ENCODE data around the gene PIP4K2C.
"Not testable (repeated sequence)": the region's sequence is repeated elsewhere in the genome, so short reads cannot be mapped to it uniquely, and the experiment has no call there.

Gene PIP4K2C

DNA sequence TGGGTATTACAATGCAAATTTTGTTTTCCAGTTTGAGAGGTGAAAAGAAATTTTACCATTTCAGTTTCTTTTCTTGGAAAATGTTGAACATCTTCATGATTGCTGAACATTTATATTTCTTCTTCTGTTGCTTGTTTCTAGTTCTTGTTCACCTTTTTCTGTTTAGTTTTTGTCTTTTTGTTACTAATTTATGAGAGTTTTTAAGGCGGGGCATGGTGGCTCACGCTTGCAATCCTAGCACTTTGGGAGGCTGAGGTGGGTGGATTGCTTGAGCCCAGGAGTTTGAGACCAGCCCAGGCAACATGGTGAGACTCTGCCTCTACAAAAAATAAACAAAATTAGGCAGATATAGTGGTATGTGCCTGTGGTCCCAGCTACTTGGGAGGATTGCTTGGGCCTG, 30.5 kb upstream of the PIP4K2C start:
- Histone ChIP-seq H3K36me3 (ENCODE audit: control insufficient read depth, insufficient read depth, low read length) (peaks cover 22% of the 10 kb centered on the region), H3K27me3 (ENCODE audit: control insufficient read depth, insufficient read depth, low read length) (no peaks in the 10 kb centered on the region), H3K9me3 (ENCODE audit: control insufficient read depth, insufficient read depth, low read length) (no peaks in the 10 kb centered on the region), H3K4me1 (ENCODE audit: control insufficient read depth, insufficient read depth, low read length) (no peaks in the 10 kb centered on the region), H3K27ac (ENCODE audit: low read depth, low read length) (no peak overlapping the region), H3K4me3 (ENCODE audit: low read depth, low read length) (no peak overlapping the region), H3K9ac (ENCODE audit: low read depth, low read length) (no peak overlapping the region)

- H3K9me3 ChIP-seq (ENCODE audit: control insufficient read depth, insufficient read depth, low read length); H3K27me3 ChIP-seq (ENCODE audit: control insufficient read depth, insufficient read depth, low read length); H3K4me3 ChIP-seq (ENCODE audit: low read depth, low read length); H3K27ac ChIP-seq (ENCODE audit: low read depth, low read length); H3K4me1 ChIP-seq (ENCODE audit: control insufficient read depth, insufficient read depth, low read length); H3K9ac ChIP-seq (ENCODE audit: low read depth, low read length): not testable (repeated sequence)
- peaks cover 22% of the 10 kb centered on the region for H3K36me3 ChIP-seq (ENCODE audit: control insufficient read depth, insufficient read depth, low read length)
These were observed 29.9 kb upstream of the PIP4K2C start for GRCh38 chr12:57561117-57561516.

DNA sequence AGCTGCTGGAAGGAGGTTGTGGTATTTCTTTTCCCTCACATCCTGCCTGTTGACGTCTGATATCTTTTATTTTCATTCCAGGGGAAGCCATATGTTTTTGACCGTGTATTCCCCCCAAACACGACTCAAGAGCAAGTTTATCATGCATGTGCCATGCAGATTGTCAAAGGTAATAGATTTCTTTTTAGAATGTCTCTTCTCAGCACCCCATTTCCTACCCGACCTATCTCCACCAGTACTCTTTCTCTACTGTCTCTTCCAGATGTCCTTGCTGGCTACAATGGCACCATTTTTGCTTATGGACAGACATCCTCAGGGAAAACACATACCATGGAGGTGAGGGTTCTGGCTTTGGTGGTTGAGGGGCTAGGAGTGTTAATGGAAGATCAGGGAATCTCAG, 27.6 kb upstream of the PIP4K2C start:
- Histone ChIP-seq H3K9me3 (ENCODE audit: control insufficient read depth, insufficient read depth, low read length) (no peaks in the 10 kb centered on the region), H3K36me3 (ENCODE audit: control insufficient read depth, insufficient read depth, low read length) (peaks cover 22% of the 10 kb centered on the region), H3K9ac (ENCODE audit: low read depth, low read length) (no peak overlapping the region), H3K27me3 (ENCODE audit: control insufficient read depth, insufficient read depth, low read length) (no peaks in the 10 kb centered on the region), H3K4me1 (ENCODE audit: control insufficient read depth, insufficient read depth, low read length) (no peaks in the 10 kb centered on the region), H3K4me3 (ENCODE audit: low read depth, low read length) (no peak overlapping the region), H3K27ac (ENCODE audit: low read depth, low read length) (no peak overlapping the region)

- Histone ChIP-seq H3K27me3 (ENCODE audit: control insufficient read depth, insufficient read depth, low read length) (no peaks in the 10 kb centered on the region), H3K4me1 (ENCODE audit: control insufficient read depth, insufficient read depth, low read length) (no peaks in the 10 kb centered on the region), H3K36me3 (ENCODE audit: control insufficient read depth, insufficient read depth, low read length) (peaks cover 31% of the 10 kb centered on the region), H3K4me3 (ENCODE audit: low read depth, low read length) (no peak overlapping the region), H3K27ac (ENCODE audit: low read depth, low read length) (no peak overlapping the region), H3K9ac (ENCODE audit: low read depth, low read length) (no peak overlapping the region), H3K9me3 (ENCODE audit: control insufficient read depth, insufficient read depth, low read length) (no peaks in the 10 kb centered on the region)
These were observed 26.7 kb upstream of the PIP4K2C start for GRCh38 chr12:57564178-57564740.

- Histone ChIP-seq H3K9ac (ENCODE audit: low read depth, low read length) (no peak overlapping the region), H3K27me3 (ENCODE audit: control insufficient read depth, insufficient read depth, low read length) (no peaks in the 10 kb centered on the region), H3K36me3 (ENCODE audit: control insufficient read depth, insufficient read depth, low read length) (peaks cover 60% of the 10 kb centered on the region), H3K4me1 (ENCODE audit: control insufficient read depth, insufficient read depth, low read length) (no peaks in the 10 kb centered on the region), H3K27ac (ENCODE audit: low read depth, low read length) (no peak overlapping the region), H3K9me3 (ENCODE audit: control insufficient read depth, insufficient read depth, low read length) (no peaks in the 10 kb centered on the region), H3K4me3 (ENCODE audit: low read depth, low read length) (no peak overlapping the region)
These were observed 22.2 kb upstream of the PIP4K2C start for GRCh38 chr12:57568838-57569237.

DNA sequence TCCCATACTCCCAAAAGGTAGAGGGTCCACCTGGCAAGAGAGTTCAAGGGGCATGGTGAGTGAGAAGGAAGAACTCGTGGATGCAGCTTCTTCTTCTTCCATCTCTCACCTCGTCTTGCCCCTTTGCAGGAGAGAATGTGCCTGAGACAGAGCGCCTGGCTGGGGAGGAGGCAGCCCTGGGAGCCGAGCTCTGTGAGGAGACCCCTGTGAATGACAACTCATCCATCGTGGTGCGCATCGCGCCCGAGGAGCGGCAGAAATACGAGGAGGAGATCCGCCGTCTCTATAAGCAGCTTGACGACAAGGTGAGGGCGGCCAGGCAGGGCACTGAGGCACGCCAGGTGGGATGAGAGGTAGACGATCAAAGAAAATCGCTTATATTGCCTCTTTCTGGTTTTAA, 21.1 kb upstream of the PIP4K2C start:
- H3K36me3 ChIP-seq (ENCODE audit: control insufficient read depth, insufficient read depth, low read length), result peaks cover 54% of the 10 kb centered on the region
- H3K27ac ChIP-seq (ENCODE audit: low read depth, low read length), result no peak overlapping the region
- no peak overlapping the region for H3K9ac ChIP-seq (ENCODE audit: low read depth, low read length)
- H3K9me3 ChIP-seq (ENCODE audit: control insufficient read depth, insufficient read depth, low read length), result no peaks in the 10 kb centered on the region
- H3K4me1 ChIP-seq (ENCODE audit: control insufficient read depth, insufficient read depth, low read length), result no peaks in the 10 kb centered on the region
- H3K27me3 ChIP-seq (ENCODE audit: control insufficient read depth, insufficient read depth, low read length), result no peaks in the 10 kb centered on the region
- no peak overlapping the region for H3K4me3 ChIP-seq (ENCODE audit: low read depth, low read length)

GRCh38 chr12:57570438-57570837, 20.6 kb upstream of the PIP4K2C start:
- H3K27me3 ChIP-seq (ENCODE audit: control insufficient read depth, insufficient read depth, low read length); H3K9me3 ChIP-seq (ENCODE audit: control insufficient read depth, insufficient read depth, low read length); H3K4me3 ChIP-seq (ENCODE audit: low read depth, low read length); H3K9ac ChIP-seq (ENCODE audit: low read depth, low read length); H3K4me1 ChIP-seq (ENCODE audit: control insufficient read depth, insufficient read depth, low read length); H3K27ac ChIP-seq (ENCODE audit: low read depth, low read length): not testable (repeated sequence)
- H3K36me3 ChIP-seq (ENCODE audit: control insufficient read depth, insufficient read depth, low read length), result peaks cover 59% of the 10 kb centered on the region

DNA sequence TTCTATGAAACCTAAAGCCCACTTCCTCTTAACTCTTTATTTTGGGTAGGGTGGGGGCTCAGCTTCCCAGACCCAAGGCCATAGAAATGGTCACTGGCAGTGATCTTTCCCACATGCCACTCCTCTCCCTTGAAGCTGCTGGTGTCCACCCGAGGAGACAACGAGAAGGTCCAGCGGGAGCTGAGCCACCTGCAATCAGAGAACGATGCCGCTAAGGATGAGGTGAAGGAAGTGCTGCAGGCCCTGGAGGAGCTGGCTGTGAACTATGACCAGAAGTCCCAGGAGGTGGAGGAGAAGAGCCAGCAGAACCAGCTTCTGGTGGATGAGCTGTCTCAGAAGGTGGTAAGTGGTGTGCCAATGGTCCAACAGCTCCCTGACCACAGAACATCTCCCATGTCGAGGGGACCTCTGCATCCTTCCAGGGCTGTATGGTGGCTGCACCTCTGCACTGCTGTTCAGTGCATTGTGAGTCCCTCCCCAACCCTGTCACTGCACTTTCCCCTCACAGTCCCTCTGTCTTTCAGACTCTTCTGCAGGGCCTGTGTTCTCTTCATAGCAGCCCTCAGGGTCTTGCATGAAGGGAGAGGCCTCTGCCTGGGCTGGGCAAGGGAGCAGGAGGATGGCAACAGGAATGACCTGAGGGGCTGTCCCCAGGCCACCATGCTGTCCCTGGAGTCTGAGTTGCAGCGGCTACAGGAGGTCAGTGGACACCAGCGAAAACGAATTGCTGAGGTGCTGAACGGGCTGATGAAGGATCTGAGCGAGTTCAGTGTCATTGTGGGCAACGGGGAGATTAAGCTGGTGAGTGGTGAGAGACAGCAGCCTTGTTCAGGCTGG, 18.8 kb upstream of the PIP4K2C start:
- no peak overlapping the region for H3K4me3 ChIP-seq (ENCODE audit: low read depth, low read length)
- no peaks in the 10 kb centered on the region for H3K4me1 ChIP-seq (ENCODE audit: control insufficient read depth, insufficient read depth, low read length)
- H3K27me3 ChIP-seq (ENCODE audit: control insufficient read depth, insufficient read depth, low read length), result no peaks in the 10 kb centered on the region
- no peak overlapping the region for H3K9ac ChIP-seq (ENCODE audit: low read depth, low read length)
- H3K9me3 ChIP-seq (ENCODE audit: control insufficient read depth, insufficient read depth, low read length), result no peaks in the 10 kb centered on the region
- no peak overlapping the region for H3K27ac ChIP-seq (ENCODE audit: low read depth, low read length)
- peaks cover 76% of the 10 kb centered on the region for H3K36me3 ChIP-seq (ENCODE audit: control insufficient read depth, insufficient read depth, low read length)

DNA sequence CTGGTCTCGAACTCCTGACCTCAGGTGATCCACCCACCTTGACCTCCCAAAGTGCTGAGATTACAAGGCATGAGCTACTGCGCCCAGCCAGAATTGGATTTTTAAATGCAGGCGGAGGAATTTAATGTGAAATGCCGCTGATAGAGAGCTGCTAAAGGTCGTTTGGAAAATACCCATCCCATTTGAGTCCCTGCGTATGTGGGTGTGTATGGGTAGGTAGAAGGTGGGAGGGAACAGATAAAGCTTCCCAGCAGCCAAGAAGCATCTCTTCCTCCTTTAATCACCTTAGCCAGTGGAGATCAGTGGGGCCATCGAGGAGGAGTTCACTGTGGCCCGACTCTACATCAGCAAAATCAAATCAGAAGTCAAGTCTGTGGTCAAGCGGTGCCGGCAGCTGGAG, 16.2 kb upstream of the PIP4K2C start:
- Histone ChIP-seq H3K4me1 (ENCODE audit: control insufficient read depth, insufficient read depth, low read length) (no peaks in the 10 kb centered on the region), H3K9me3 (ENCODE audit: control insufficient read depth, insufficient read depth, low read length) (no peaks in the 10 kb centered on the region), H3K27me3 (ENCODE audit: control insufficient read depth, insufficient read depth, low read length) (no peaks in the 10 kb centered on the region), H3K36me3 (ENCODE audit: control insufficient read depth, insufficient read depth, low read length) (peaks cover 86% of the 10 kb centered on the region), H3K27ac (ENCODE audit: low read depth, low read length) (no peak overlapping the region), H3K9ac (ENCODE audit: low read depth, low read length) (no peak overlapping the region), H3K4me3 (ENCODE audit: low read depth, low read length) (no peak overlapping the region)

DNA sequence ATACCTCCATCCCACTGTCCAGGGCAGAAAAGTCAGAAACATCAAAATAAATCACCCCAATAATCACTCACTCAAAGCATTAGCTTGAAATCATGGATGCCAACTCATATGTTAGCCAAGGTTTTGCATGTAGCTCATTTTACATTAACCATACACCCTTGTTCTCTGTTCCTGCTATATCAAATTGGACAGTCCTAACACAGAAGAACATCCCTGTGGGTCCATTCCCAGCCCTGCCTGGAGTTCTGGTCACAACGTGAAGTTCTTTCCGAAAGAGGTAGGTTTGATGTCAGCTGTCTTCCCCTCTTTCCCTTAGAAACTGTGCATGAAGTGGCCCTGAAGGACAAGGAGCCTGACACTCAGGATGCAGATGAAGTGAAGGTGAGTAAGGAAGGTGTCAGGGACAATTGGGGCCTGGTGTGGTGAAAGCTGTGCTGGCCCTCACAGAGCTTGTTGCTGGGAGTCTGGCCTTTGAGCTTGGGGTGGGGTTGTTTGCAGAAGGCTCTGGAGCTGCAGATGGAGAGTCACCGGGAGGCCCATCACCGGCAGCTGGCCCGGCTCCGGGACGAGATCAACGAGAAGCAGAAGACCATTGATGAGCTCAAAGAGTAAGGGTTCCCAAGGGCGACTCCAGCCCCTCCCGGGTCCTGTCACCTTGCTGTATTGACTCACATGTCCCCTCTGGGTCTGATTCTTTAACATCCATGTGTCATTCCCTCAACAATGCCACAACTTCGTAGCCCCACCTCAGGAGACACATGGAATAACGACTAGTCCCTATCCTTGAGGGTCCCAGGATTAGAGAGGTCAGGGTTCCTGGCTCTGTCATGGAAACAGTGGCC, 15.0 kb upstream of the PIP4K2C start:
- Histone ChIP-seq H3K27ac (ENCODE audit: low read depth, low read length) (no peak overlapping the region), H3K9ac (ENCODE audit: low read depth, low read length) (no peak overlapping the region), H3K4me3 (ENCODE audit: low read depth, low read length) (no peak overlapping the region), H3K4me1 (ENCODE audit: control insufficient read depth, insufficient read depth, low read length) (no peaks in the 10 kb centered on the region), H3K27me3 (ENCODE audit: control insufficient read depth, insufficient read depth, low read length) (no peaks in the 10 kb centered on the region), H3K9me3 (ENCODE audit: control insufficient read depth, insufficient read depth, low read length) (no peaks in the 10 kb centered on the region), H3K36me3 (ENCODE audit: control insufficient read depth, insufficient read depth, low read length) (peaks cover 87% of the 10 kb centered on the region)

GRCh38 chr12:57576613-57577160, 14.3 kb upstream of the PIP4K2C start:
- Histone ChIP-seq H3K36me3 (ENCODE audit: control insufficient read depth, insufficient read depth, low read length) (peaks cover 88% of the 10 kb centered on the region), H3K4me3 (ENCODE audit: low read depth, low read length) (no peak overlapping the region), H3K9ac (ENCODE audit: low read depth, low read length) (no peak overlapping the region), H3K27me3 (ENCODE audit: control insufficient read depth, insufficient read depth, low read length) (no peaks in the 10 kb centered on the region), H3K27ac (ENCODE audit: low read depth, low read length) (no peak overlapping the region), H3K9me3 (ENCODE audit: control insufficient read depth, insufficient read depth, low read length) (no peaks in the 10 kb centered on the region), H3K4me1 (ENCODE audit: control insufficient read depth, insufficient read depth, low read length) (no peaks in the 10 kb centered on the region)
